ENCODE measurements around the gene XRN1. TPM values are rescaled to one million over a fixed set of nuclear protein-coding genes. Genes with fewer than 3 reads are reported as not detected.

Gene XRN1
- total RNA-seq, 1 donor from 2014 or later = 36.7 TPM

DNA sequence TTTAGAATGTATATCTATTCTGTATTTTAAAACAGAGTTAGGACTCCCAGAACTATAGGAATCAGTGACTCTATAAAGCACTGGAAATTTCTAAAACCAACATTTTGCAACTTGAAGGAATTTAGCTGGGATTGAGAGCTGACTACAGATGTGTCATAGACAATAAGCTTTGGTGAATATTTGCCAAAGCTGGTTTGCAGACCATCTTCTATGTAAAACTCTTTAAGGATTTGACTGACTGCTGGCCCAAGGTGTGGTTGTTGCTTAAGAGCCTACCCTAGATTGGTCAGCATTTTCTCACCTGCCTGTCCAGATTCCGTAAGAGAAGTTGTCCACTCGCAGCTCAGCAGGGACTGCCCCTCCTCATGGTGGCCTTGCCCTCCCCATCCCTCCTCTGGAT, 149.2 kb downstream of the XRN1 start:
- Histone ChIP-seq H3K9ac (ENCODE audit: low read length) (no peak overlapping the region), H4K20me1 (ENCODE audit: insufficient read depth, low read length) (no peaks in the 10 kb centered on the region), H3K79me2 (ENCODE audit: insufficient read depth, low read length) (no peaks in the 10 kb centered on the region), H3K4me3 (ENCODE audit: insufficient read depth, low read depth, low read length) (no peak overlapping the region), H3K9me3 (ENCODE audit: insufficient read depth, low read depth, low read length) (no peaks in the 10 kb centered on the region), H3K4me2 (ENCODE audit: low read length) (no peak overlapping the region), H3K36me3 (ENCODE audit: insufficient read depth, low read length) (no peaks in the 10 kb centered on the region), H3K27ac (ENCODE audit: low read depth, low read length) (no peak overlapping the region), H3K4me1 (ENCODE audit: insufficient read depth, low read length) (no peaks in the 10 kb centered on the region), H3K27me3 (ENCODE audit: insufficient read depth, low read length) (no peaks in the 10 kb centered on the region), H2AFZ (ENCODE audit: low read depth, low read length) (no peak overlapping the region)
- no peaks in the 10 kb centered on the region for H3K4me1 Mint-ChIP-seq (ENCODE audit: low read depth, unreplicated experiment)
- no peak for DNase-seq (ENCODE audit: low read depth)
- no peak for FAIRE-seq
- no peaks in the 10 kb centered on the region for H3K27me3 Mint-ChIP-seq (ENCODE audit: low read depth, unreplicated experiment)
- H3K9me3 Mint-ChIP-seq (ENCODE audit: unreplicated experiment) = peaks cover 12% of the 10 kb centered on the region
- peaks cover 6% of the 10 kb centered on the region for H3K36me3 Mint-ChIP-seq (ENCODE audit: low read depth, unreplicated experiment)
- no peak overlapping the region for H3K27ac Mint-ChIP-seq (ENCODE audit: unreplicated experiment)
- no peak overlapping the region for H3K4me3 Mint-ChIP-seq (ENCODE audit: unreplicated experiment)
- TF ChIP-seq EZH2 (IDR thresholded peaks at IDR 0.05; ENCODE audit: insufficient read depth, low read length) (no peak), CTCF (IDR thresholded peaks at IDR 0.05; ENCODE audit: insufficient read depth, low read depth, low read length) (no peak)

- H3K27ac Mint-ChIP-seq (ENCODE audit: unreplicated experiment) = no peak overlapping the region
- DNase-seq (ENCODE audit: low read depth) = no peak
- Histone ChIP-seq H3K9ac (ENCODE audit: low read length) (no peak overlapping the region), H4K20me1 (ENCODE audit: insufficient read depth, low read length) (no peaks in the 10 kb centered on the region), H3K27me3 (ENCODE audit: insufficient read depth, low read length) (no peaks in the 10 kb centered on the region), H3K9me3 (ENCODE audit: insufficient read depth, low read depth, low read length) (no peaks in the 10 kb centered on the region), H3K36me3 (ENCODE audit: insufficient read depth, low read length) (no peaks in the 10 kb centered on the region), H3K4me2 (ENCODE audit: low read length) (no peak overlapping the region), H3K27ac (ENCODE audit: low read depth, low read length) (no peak overlapping the region), H3K4me3 (ENCODE audit: insufficient read depth, low read depth, low read length) (no peak overlapping the region), H3K4me1 (ENCODE audit: insufficient read depth, low read length) (no peaks in the 10 kb centered on the region), H2AFZ (ENCODE audit: low read depth, low read length) (no peak overlapping the region), H3K79me2 (ENCODE audit: insufficient read depth, low read length) (no peaks in the 10 kb centered on the region)
- H3K4me3 Mint-ChIP-seq (ENCODE audit: unreplicated experiment) = no peak overlapping the region
- no peaks in the 10 kb centered on the region for H3K27me3 Mint-ChIP-seq (ENCODE audit: low read depth, unreplicated experiment)
- TF ChIP-seq EZH2 (IDR thresholded peaks at IDR 0.05; ENCODE audit: insufficient read depth, low read length) = no peak
- TF ChIP-seq CTCF (IDR thresholded peaks at IDR 0.05; ENCODE audit: insufficient read depth, low read depth, low read length) = no peak
- H3K36me3 Mint-ChIP-seq (ENCODE audit: low read depth, unreplicated experiment) = peaks cover 1% of the 10 kb centered on the region
- H3K4me1 Mint-ChIP-seq (ENCODE audit: low read depth, unreplicated experiment) = no peaks in the 10 kb centered on the region
- FAIRE-seq = no peak
- H3K9me3 Mint-ChIP-seq (ENCODE audit: unreplicated experiment) = peaks cover 2% of the 10 kb centered on the region
Measured at GRCh38 chr3:142296507-142296906, 151.3 kb downstream of the XRN1 start.

DNA sequence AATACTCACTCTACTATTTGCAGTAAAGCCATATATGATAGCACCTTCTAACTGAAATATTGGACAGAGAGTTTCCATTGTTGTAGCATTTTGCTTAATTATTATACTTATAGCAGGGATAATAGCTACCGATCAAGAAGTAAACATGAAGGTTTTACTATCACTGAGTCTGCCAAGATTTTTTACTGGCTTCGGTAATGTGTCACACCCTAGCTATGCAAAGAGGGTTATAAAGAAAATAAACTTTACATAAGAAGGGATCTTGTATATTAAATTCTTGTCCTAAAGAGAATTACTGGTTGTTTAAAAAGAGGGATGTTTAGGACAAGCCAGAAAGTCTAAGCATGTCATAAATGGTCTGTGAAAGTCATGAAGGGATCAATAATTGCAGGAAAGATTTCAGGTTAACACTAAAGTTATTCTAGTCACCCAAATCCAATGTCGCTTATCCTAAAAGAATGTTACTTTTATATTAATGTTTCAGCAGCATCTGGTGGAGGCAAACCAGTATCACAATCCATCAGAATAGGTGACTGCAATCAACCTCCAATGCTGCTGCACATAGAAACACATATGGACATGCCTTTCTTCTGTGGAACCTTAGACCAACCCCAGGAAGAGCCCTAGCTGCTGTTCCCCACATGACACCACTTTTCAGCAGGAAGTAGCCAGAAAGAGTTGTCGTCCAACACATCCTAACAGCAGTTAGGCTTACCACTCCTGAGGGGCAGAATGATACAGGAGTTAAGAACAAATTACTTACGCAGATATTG, 159.8 kb downstream of the XRN1 start:
- Histone ChIP-seq H3K4me1 (ENCODE audit: insufficient read depth, low read length) (no peaks in the 10 kb centered on the region), H3K9me3 (ENCODE audit: insufficient read depth, low read depth, low read length) (peaks cover 8% of the 10 kb centered on the region), H3K27ac (ENCODE audit: low read depth, low read length) (no peak overlapping the region), H3K9ac (ENCODE audit: low read length) (no peak overlapping the region), H4K20me1 (ENCODE audit: insufficient read depth, low read length) (no peaks in the 10 kb centered on the region), H3K79me2 (ENCODE audit: insufficient read depth, low read length) (no peaks in the 10 kb centered on the region), H3K27me3 (ENCODE audit: insufficient read depth, low read length) (no peaks in the 10 kb centered on the region), H3K4me3 (ENCODE audit: insufficient read depth, low read depth, low read length) (no peak overlapping the region), H3K36me3 (ENCODE audit: insufficient read depth, low read length) (no peaks in the 10 kb centered on the region), H2AFZ (ENCODE audit: low read depth, low read length) (no peak overlapping the region), H3K4me2 (ENCODE audit: low read length) (no peak overlapping the region)
- no peak for TF ChIP-seq CTCF (IDR thresholded peaks at IDR 0.05; ENCODE audit: insufficient read depth, low read depth, low read length)
- TF ChIP-seq EZH2 (IDR thresholded peaks at IDR 0.05; ENCODE audit: insufficient read depth, low read length) = no peak
- Mint-ChIP-seq H3K4me1 (ENCODE audit: low read depth, unreplicated experiment) (no peaks in the 10 kb centered on the region), H3K27ac (ENCODE audit: unreplicated experiment) (no peak overlapping the region), H3K36me3 (ENCODE audit: low read depth, unreplicated experiment) (peaks cover 3% of the 10 kb centered on the region), H3K27me3 (ENCODE audit: low read depth, unreplicated experiment) (no peaks in the 10 kb centered on the region), H3K4me3 (ENCODE audit: unreplicated experiment) (no peak overlapping the region), H3K9me3 (ENCODE audit: unreplicated experiment) (peaks cover 24% of the 10 kb centered on the region)
- FAIRE-seq = no peak
- DNase-seq (ENCODE audit: low read depth) = no peak
